Brain pericyte (primary cell): ENCODE measurements around the gene STK32C.
"Not testable (repeated sequence)": the region's sequence is repeated elsewhere in the genome, so short reads cannot be mapped to it uniquely, and the experiment has no call there.

Experiments
- DNase-seq: peaks from one replicate; pipeline ENCODE4 v3.0.0-alpha.2; 2012; ENCODE audit warnings: low read depth, low spot score

STK32C gene

GRCh38 chr10:132232023-132232951, 75.5 kb downstream of the STK32C start:
- DNase-seq = no peak

GRCh38 chr10:132231656-132232022, 76.1 kb downstream of the STK32C start:
- DNase-seq = no peak

GRCh38 chr10:132230557-132231210, 77.1 kb downstream of the STK32C start:
- DNase-seq = no peak

- no peak for DNase-seq
Measured at GRCh38 chr10:132229834-132230556, 77.8 kb downstream of the STK32C start.

GRCh38 chr10:132229096-132229495, 78.7 kb downstream of the STK32C start:
- no peak for DNase-seq

- DNase-seq = no peak
Measured at GRCh38 chr10:132228616-132229015, 79.1 kb downstream of the STK32C start.

- DNase-seq = no peak
Measured at GRCh38 chr10:132227851-132228390, 79.8 kb downstream of the STK32C start.

- no peak for DNase-seq
Measured at GRCh38 chr10:132226586-132227405, 81.0 kb downstream of the STK32C start.

GRCh38 chr10:132225849-132226205, 81.9 kb downstream of the STK32C start:
- no peak for DNase-seq

- no peak for DNase-seq
Measured at GRCh38 chr10:132225073-132225848, 82.5 kb downstream of the STK32C start.

GRCh38 chr10:132224343-132225072, 83.2 kb downstream of the STK32C start:
- no peak for DNase-seq

GRCh38 chr10:132223611-132224342, 84.0 kb downstream of the STK32C start:
- no peak for DNase-seq

GRCh38 chr10:132223156-132223590, 84.6 kb downstream of the STK32C start:
- peak; percentile 16 for DNase-seq

GRCh38 chr10:132222726-132223125, 85.0 kb downstream of the STK32C start:
- no peak for DNase-seq

- not testable (repeated sequence) for DNase-seq
Measured at GRCh38 chr10:132220996-132221395, 86.8 kb downstream of the STK32C start.

- no peak for DNase-seq
Measured at GRCh38 chr10:132220061-132220460, 87.7 kb downstream of the STK32C start.

- DNase-seq = no peak
Measured at GRCh38 chr10:132219486-132219885, 88.3 kb downstream of the STK32C start.

GRCh38 chr10:132216441-132216840, 91.3 kb downstream of the STK32C start:
- not testable (repeated sequence) for DNase-seq

- DNase-seq = no peak
Measured at GRCh38 chr10:132213917-132214316, 93.8 kb downstream of the STK32C start.
